Upper lobe of left lung (tissue), 4 donors: ENCODE results near the gene DNAAF6.

ENCODE experiments used
- CTCF ChIP-seq, 6 experiments: fragments of 450-650 bp in 4 of 6; fragments of 200-600 bp in 2 of 6; sonication (generic) in 2 of 6; IDR thresholded peaks; one replicate each; pipeline ENCODE4 v1.5.1; 2016 to 2019; ENCODE audit warnings: antibody characterized with exemption in 6 of 6
- POLR2AphosphoS5 ChIP-seq, 2 donors: sonication (generic); formaldehyde crosslinking; IDR thresholded peaks; one replicate each; pipeline ENCODE4 v1.5.1; 2017; ENCODE audit warnings: antibody characterized with exemption in 2 of 2

- TF ChIP-seq CTCF (IDR thresholded peaks at IDR 0.05) (no peak), POLR2AphosphoS5 (IDR thresholded peaks at IDR 0.05) (no peak)
These were observed at the start of gene DNAAF6, which contains the start of gene NUP62CL for GRCh38 chrX:107205770-107206696.
